H9 (cell line): ENCODE data around the gene PRDX3. TPM values are rescaled to one million over a fixed set of nuclear protein-coding genes. Genes with fewer than 3 reads are reported as not detected.

Experiments
- DNase-seq: peaks from one replicate; pipeline ENCODE4 v3.0.0-alpha.2; 2017
- H2AFZ ChIP-seq: one replicate; pipeline ENCODE4 v1.6.1; 2013; ENCODE audit warnings: mild to moderate bottlenecking, low read length, control low read depth, moderate library complexity
- H2AK5ac ChIP-seq: 2 replicates; pipeline ENCODE4 v1.6.1; 2013; ENCODE audit warnings: low read length, control low read depth, mixed read lengths; ENCODE audit not compliant: insufficient read length
- H2BK120ac ChIP-seq: one replicate; pipeline ENCODE4 v1.6.1; 2013; ENCODE audit warnings: low read depth, mild to moderate bottlenecking, low read length, control low read depth, inconsistent platforms; ENCODE audit not compliant: poor library complexity, severe bottlenecking
- H2BK12ac ChIP-seq: 2 replicates; pipeline ENCODE4 v1.6.1; 2013; ENCODE audit warnings: low read length, control low read depth, mixed read lengths, low read depth; ENCODE audit not compliant: insufficient read length
- H2BK15ac ChIP-seq: 2 replicates; pipeline ENCODE4 v1.6.1; 2013; ENCODE audit warnings: low read depth, low read length, control low read depth
- H2BK20ac ChIP-seq: one replicate; pipeline ENCODE4 v1.6.1; 2013; ENCODE audit warnings: low read depth, mild to moderate bottlenecking, low read length, control low read depth, inconsistent platforms; ENCODE audit not compliant: poor library complexity, severe bottlenecking
- H2BK5ac ChIP-seq: 2 replicates; pipeline ENCODE4 v1.6.1; 2013; ENCODE audit warnings: low read length, control low read depth, mixed read lengths; ENCODE audit not compliant: insufficient read length
- H3K14ac ChIP-seq: 2 replicates; pipeline ENCODE4 v1.6.1; 2013; ENCODE audit warnings: low read length, control low read depth; ENCODE audit not compliant: insufficient read depth
- H3K18ac ChIP-seq: 2 replicates; pipeline ENCODE4 v1.6.1; 2013; ENCODE audit warnings: low read depth, mild to moderate bottlenecking, mixed read lengths, low read length, control low read depth; ENCODE audit not compliant: insufficient read length
- H3K23ac ChIP-seq: 2 replicates; pipeline ENCODE4 v1.6.1; 2013; ENCODE audit warnings: low read length, control low read depth, mixed read lengths, low read depth; ENCODE audit not compliant: insufficient read length
- H3K23me2 ChIP-seq: 2 replicates; pipeline ENCODE4 v1.6.1; 2013; ENCODE audit warnings: low read depth, mild to moderate bottlenecking, mixed read lengths, low read length, control low read depth; ENCODE audit not compliant: insufficient read length, poor library complexity, severe bottlenecking
- H3K27ac ChIP-seq: 2 replicates; pipeline ENCODE4 v1.5.1; 2013; ENCODE audit warnings: low read length, control low read depth, mixed read lengths, low read depth; ENCODE audit not compliant: insufficient read length
- H3K27me3 ChIP-seq: 2 replicates; pipeline ENCODE4 v1.6.1; 2013; ENCODE audit warnings: low read length, control low read depth, inconsistent platforms; ENCODE audit not compliant: insufficient read depth
- H3K4ac ChIP-seq: 2 replicates; pipeline ENCODE4 v1.6.1; 2013; ENCODE audit warnings: low read depth, mild to moderate bottlenecking, control low read depth, inconsistent platforms, low read length, moderate library complexity
- H3K4me1 ChIP-seq: 2 replicates; pipeline ENCODE4 v1.6.1; 2013; ENCODE audit warnings: low read length, control low read depth, inconsistent platforms; ENCODE audit not compliant: insufficient read depth
- H3K4me2 ChIP-seq: 2 replicates; pipeline ENCODE4 v1.6.1; 2013; ENCODE audit warnings: low read length, control low read depth, mixed read lengths; ENCODE audit not compliant: insufficient read length, insufficient read depth
- H3K56ac ChIP-seq: 2 replicates; pipeline ENCODE4 v1.6.1; 2013; ENCODE audit warnings: low read depth, mild to moderate bottlenecking, mixed read lengths, low read length, control low read depth; ENCODE audit not compliant: insufficient read length
- H3K79me1 ChIP-seq: 2 replicates; pipeline ENCODE4 v1.6.1; 2013; ENCODE audit warnings: low read depth, mild to moderate bottlenecking, moderate library complexity, low read length, control low read depth, inconsistent platforms; ENCODE audit not compliant: insufficient read depth, poor library complexity, severe bottlenecking
- H3K79me2 ChIP-seq: 2 replicates; pipeline ENCODE4 v1.6.1; 2013; ENCODE audit warnings: low read length, control low read depth, inconsistent platforms; ENCODE audit not compliant: insufficient read depth
- H3K9ac ChIP-seq: 2 replicates; pipeline ENCODE4 v1.6.1; 2013; ENCODE audit warnings: low read length, control low read depth, mixed read lengths; ENCODE audit not compliant: insufficient read length; ENCODE audit errors: extremely low read depth
- H3K9me3 ChIP-seq: one replicate; pipeline ENCODE4 v1.6.1; 2013; ENCODE audit warnings: low read depth, low read length, inconsistent platforms; ENCODE audit not compliant: control insufficient read depth
- H3T11ph ChIP-seq: one replicate; pipeline ENCODE4 v1.6.1; 2013; ENCODE audit warnings: mild to moderate bottlenecking, low read length, control low read depth, inconsistent platforms
- H4K20me1 ChIP-seq: one replicate; pipeline ENCODE4 v1.6.1; 2013; ENCODE audit not compliant: control insufficient read depth, insufficient read length, insufficient read depth
- H4K5ac ChIP-seq: 2 replicates; pipeline ENCODE4 v1.6.1; 2013; ENCODE audit warnings: low read depth, mild to moderate bottlenecking, mixed read lengths, low read length, control low read depth; ENCODE audit not compliant: insufficient read length
- H4K8ac ChIP-seq: replicated peaks from 2 replicates; pipeline ENCODE4 v1.6.1; 2013; ENCODE audit warnings: low read length, control low read depth, mixed read lengths, low read depth; ENCODE audit not compliant: insufficient read length
- H4K91ac ChIP-seq: 2 replicates; pipeline ENCODE4 v1.6.1; 2013; ENCODE audit warnings: low read depth, mild to moderate bottlenecking, moderate library complexity, mixed read lengths, low read length, control low read depth; ENCODE audit not compliant: insufficient read length
- H3K27ac Mint-ChIP-seq, 3 experiments: 2 replicates in 2 of 3; 3 replicates in 1 of 3; pipeline ENCODE4 v1.8.0; 2020 to 2021; ENCODE audit warnings: mixed read lengths in 3 of 3, mild to moderate bottlenecking in 1 of 3, moderate library complexity in 1 of 3
- H3K27me3 Mint-ChIP-seq: 2 replicates; pipeline ENCODE4 v1.8.0; 2021; ENCODE audit warnings: low read depth, mild to moderate bottlenecking, moderate library complexity, mixed read lengths
- H3K36me3 Mint-ChIP-seq, 3 experiments: 2 replicates in 2 of 3; 3 replicates in 1 of 3; pipeline ENCODE4 v1.8.0; 2020 to 2021; ENCODE audit warnings: low read depth in 3 of 3, mixed read lengths in 3 of 3; ENCODE audit not compliant: insufficient read depth in 1 of 3
- H3K4me1 Mint-ChIP-seq, 2 experiments: 2 replicates each; pipeline ENCODE4 v1.8.0; 2020; ENCODE audit warnings: mixed read lengths in 2 of 2
- H3K4me3 Mint-ChIP-seq, 2 experiments: 2 replicates in 1 of 2; 3 replicates in 1 of 2; pipeline ENCODE4 v1.8.0; 2020 to 2021; ENCODE audit warnings: mild to moderate bottlenecking in 2 of 2, mixed read lengths in 2 of 2, moderate library complexity in 1 of 2
- H3K9me3 Mint-ChIP-seq, 2 experiments: 2 replicates in 1 of 2; 3 replicates in 1 of 2; pipeline ENCODE4 v1.8.0; 2020; ENCODE audit warnings: mild to moderate bottlenecking in 2 of 2, mixed read lengths in 2 of 2, moderate library complexity in 1 of 2
- WGBS: extraction: QIAGEN DNeasy Blood & Tissue Kit; methylation state at CpG from one replicate; pipeline ENCODE4 v1.1.7; 2013; ENCODE audit warnings: missing lambda C conversion rate, low lambda C conversion rate, mixed read lengths; ENCODE audit not compliant: insufficient read length; ENCODE audit errors: extremely low coverage; 5-methylcytosine and 5-hydroxymethylcytosine counted together
- total RNA-seq: library from RNA; stranded (reverse); gene quantifications from 2 replicates; pipeline ENCODE4 v1.2.1, GENCODE V29; 2021
- TF ChIP-seq, protein P1 (sequence below): fragments of 200-600 bp; sonication (generic); conservative IDR thresholded peaks from 3 replicates; pipeline ENCODE4 v1.8.0; 2021; ENCODE audit warnings: antibody characterized with exemption, mild to moderate bottlenecking

The PRDX3 gene
- total RNA-seq, 1 experiment from 2014 or later = 181 TPM

DNA sequence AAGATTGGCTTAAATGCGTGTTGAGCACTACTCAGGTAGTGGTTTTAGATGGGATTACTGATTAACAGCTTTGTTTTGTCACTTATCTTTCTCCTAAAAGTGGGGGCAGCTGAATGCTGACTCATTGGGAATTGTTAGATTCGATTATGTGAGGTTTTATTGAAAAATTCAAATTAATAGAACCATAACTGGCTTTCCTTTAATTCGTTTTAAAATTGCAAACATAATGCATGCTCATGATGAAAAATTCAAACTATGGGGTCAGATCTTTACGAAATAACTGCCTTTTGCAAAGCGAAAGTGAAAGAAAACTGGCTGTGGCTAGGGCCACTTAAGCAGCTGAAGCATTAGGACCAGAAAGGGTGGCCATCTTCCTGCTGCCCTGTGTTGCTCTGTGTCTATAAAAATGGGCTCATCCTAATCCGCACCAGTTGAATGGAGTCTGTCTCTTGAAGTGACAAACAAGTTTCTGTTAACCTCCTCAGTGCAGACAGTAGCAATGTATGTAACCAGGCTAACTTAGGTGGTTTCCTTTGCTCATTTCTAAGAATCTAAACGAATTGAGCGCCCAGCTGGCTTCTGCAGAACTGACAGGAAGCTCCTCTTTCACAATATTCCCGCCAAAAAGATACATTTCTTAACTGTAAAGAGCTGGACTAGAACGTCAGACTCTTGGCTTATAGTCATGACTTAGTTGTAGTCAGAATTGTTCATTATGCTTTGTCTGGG is 46.9 kb downstream of the PRDX3 start:
- Histone ChIP-seq H2BK12ac (no peak overlapping the region), H3K4me1 (no peaks in the 10 kb centered on the region), H3K9ac (no peak overlapping the region), H2AFZ (no peak overlapping the region), H3T11ph (no peak overlapping the region), H2BK120ac (no peak overlapping the region), H4K91ac (no peak overlapping the region), H2BK15ac (no peak overlapping the region), H3K23me2 (no peaks in the 10 kb centered on the region), H2BK20ac (no peak overlapping the region), H4K20me1 (no peaks in the 10 kb centered on the region), H3K27me3 (no peaks in the 10 kb centered on the region), H3K79me1 (no peaks in the 10 kb centered on the region), H3K27ac (no peak overlapping the region), H4K5ac (no peak overlapping the region), H2AK5ac (no peak overlapping the region), H3K14ac (no peak overlapping the region), H3K18ac (no peak overlapping the region), H3K56ac (no peak overlapping the region), H3K4me2 (no peak overlapping the region), H3K23ac (no peak overlapping the region), H3K79me2 (no peaks in the 10 kb centered on the region), H3K4ac (no peak overlapping the region), H4K8ac (no peak overlapping the region), H2BK5ac (no peak overlapping the region), H3K9me3 (no peaks in the 10 kb centered on the region)
- no peaks in the 10 kb centered on the region for H3K27me3 Mint-ChIP-seq
- peaks cover 33 to 70% (median 60%) of the 10 kb centered on the region in 3 experiments for H3K36me3 Mint-ChIP-seq
- no CpG with 5 or more reads among the region's 10 CpGs for WGBS
- H3K4me3 Mint-ChIP-seq = no peak overlapping the region
- TF ChIP-seq, protein P1, sequence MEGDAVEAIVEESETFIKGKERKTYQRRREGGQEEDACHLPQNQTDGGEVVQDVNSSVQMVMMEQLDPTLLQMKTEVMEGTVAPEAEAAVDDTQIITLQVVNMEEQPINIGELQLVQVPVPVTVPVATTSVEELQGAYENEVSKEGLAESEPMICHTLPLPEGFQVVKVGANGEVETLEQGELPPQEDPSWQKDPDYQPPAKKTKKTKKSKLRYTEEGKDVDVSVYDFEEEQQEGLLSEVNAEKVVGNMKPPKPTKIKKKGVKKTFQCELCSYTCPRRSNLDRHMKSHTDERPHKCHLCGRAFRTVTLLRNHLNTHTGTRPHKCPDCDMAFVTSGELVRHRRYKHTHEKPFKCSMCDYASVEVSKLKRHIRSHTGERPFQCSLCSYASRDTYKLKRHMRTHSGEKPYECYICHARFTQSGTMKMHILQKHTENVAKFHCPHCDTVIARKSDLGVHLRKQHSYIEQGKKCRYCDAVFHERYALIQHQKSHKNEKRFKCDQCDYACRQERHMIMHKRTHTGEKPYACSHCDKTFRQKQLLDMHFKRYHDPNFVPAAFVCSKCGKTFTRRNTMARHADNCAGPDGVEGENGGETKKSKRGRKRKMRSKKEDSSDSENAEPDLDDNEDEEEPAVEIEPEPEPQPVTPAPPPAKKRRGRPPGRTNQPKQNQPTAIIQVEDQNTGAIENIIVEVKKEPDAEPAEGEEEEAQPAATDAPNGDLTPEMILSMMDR = no peak
- H3K9me3 Mint-ChIP-seq = no peaks in the 10 kb centered on the region
- DNase-seq = no peak
- no peaks in the 10 kb centered on the region for H3K4me1 Mint-ChIP-seq
- H3K27ac Mint-ChIP-seq = peak overlapping the region in 1 of 3 experiments; percentile 66; a peak in 2 of 7 replicates
